ENCODE results near the gene SLC22A12.
"Not testable (repeated sequence)": the region's sequence is repeated elsewhere in the genome, so short reads cannot be mapped to it uniquely, and the experiment has no call there.

Gene SLC22A12

DNA sequence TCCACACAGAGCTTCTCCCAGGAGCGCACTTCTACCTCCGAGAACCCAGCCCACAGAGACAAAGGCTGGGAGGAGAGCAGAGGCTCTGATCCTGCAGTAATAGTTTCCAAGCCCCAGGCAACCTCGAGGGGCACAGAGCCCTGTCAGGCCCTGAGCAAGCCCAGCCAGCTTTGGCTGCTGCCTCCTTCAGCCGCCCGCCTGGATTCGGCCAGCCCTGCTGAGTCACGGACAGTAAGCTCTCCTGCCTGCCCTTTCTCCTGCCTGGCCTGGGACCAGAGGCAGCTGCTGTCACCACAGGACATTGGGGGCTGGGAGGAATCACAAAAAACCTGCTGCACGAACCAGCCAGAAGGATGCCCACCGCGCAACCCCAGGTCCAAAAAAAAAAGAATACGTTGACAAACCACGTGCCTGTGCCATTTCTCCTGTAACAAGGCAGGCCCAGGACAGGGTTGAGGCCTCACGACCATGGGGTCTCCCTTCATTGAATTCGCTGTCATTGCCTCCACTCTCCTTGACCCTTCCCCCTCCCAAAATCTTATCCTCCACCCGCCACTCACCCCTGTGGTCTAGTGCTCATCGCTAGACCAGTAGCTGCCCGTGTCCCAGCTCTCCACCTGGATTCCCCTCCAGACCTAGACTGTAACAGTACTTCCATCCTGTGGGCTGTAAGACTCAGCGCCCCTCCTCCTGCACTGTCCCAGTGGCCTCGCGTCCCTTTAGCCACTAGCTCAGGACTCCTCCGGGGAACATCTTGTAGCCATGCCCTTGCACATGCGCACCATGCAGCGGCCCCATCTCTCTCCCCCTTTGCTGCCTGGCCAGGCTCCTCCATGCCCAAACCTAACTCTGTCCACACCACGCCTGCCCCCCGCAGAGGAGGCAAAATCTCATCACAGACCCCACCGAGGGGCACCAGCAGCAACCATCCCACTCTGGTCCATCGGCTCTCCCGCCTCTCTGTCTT lies 7.4 kb upstream of the SLC22A12 start:
- no peak for DNase-seq (ENCODE audit: low read depth in 1 of 2, low spot score in 1 of 2)

DNA sequence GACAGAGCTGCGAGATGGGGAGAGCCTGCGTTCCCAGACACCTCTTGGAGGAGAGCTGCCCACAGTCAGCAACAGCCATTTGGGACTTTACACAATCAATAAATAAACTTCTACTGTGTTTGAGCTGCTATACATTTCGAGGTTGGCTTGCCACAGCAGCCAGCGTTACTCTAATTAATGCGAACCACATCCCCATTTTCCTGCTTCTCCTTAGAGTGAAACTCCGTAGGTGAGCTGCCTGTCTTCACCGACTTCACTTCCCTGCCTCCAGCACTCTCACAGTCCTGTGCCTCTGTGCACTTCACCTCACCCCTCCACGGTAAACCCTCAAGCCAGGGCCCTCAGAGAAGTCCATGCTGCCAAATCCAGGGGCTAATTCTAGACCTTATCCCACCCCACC lies 5.9 kb upstream of the SLC22A12 start:
- DNase-seq (ENCODE audit: low read depth in 1 of 2, low spot score in 1 of 2): no peak

DNA sequence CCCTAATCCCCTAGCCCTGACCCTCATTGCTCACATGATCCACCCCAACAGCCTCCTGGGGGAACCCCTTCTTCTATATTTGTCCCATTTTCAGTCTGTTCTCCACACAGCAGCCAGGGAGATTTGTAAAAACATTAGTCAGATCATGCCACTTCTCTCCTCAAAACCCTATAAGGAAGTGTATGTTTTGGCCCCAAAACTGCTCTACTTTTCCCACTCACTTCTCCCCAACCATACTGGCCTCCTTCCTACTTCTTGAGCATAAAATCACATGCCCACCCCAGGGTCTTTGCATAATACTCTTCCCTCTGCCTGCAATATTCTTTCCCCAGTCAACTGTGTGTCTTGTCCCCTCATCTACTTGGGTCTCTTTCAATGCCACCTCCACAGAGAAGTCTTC lies 4.7 kb upstream of the SLC22A12 start:
- DNase-seq (ENCODE audit: low read depth in 1 of 2, low spot score in 1 of 2): no peak

DNA sequence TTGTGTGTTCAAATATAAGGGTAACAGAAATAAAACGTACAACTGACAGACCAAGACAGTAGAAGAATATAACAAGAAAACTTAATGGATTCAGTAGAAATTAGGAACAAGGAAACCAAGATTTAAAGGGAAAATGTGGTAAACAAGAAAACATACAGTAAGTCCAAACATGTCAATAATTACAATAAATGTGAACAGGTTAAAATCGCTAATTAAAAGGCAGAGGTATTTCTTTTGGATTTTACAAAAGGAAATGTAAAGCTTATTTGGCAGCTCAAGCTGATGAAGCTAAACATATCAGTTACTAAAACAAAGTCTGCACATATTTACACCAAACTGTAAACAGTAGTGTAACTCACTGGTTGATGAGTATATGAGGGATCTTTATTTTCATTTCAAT lies 2.3 kb upstream of the SLC22A12 start:
- no peak for DNase-seq (ENCODE audit: low read depth in 1 of 2, low spot score in 1 of 2)

DNA sequence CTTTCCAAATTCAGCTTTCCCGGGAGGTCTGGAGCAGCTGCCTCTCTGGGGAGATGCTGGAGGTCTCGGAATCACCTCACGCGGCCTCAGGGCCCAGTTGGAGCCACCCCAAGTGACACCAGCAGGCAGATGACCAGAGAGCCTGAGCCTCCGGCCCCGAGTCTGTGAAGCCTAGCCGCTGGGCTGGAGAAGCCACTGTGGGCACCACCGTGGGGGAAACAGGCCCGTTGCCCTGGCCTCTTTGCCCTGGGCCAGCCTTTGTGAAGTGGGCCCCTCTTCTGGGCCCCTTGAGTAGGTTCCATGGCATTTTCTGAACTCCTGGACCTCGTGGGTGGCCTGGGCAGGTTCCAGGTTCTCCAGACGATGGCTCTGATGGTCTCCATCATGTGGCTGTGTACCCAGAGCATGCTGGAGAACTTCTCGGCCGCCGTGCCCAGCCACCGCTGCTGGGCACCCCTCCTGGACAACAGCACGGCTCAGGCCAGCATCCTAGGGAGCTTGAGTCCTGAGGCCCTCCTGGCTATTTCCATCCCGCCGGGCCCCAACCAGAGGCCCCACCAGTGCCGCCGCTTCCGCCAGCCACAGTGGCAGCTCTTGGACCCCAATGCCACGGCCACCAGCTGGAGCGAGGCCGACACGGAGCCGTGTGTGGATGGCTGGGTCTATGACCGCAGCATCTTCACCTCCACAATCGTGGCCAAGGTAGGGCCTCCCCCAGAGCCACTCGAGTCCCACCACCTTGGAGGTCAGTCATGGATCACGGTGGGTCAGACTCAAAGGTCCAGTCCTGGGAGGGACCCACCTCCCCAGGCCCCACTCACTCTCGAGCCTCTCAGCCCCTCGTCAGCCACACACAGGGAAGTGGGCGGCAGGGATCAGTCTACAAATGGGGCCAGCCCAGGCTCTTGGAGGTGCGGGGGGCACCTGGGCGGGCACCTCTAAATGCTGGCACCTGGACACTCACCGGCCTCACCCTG lies 525 bp downstream of the SLC22A12 start:
- DNase-seq (ENCODE audit: low read depth in 1 of 2, low spot score in 1 of 2): no peak

DNA sequence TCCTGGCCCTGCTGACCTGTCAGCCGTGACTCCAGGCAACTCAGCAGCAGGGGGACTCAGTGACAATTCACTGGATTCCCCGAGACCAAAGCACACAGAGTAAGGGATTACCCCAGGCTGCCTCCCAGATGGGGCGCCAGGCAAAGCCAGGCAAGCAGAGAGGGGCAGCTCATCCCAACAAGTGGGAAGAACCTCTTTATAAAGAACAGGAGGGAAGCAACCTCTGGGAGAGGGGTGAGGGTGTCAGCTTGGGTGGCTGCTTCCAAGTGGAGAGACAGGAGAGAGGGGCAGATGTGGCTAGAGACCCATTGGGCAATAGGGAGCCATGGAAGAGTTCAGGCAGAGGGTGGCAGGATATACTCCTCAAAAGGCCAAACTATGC lies 1.2 kb downstream of the SLC22A12 start:
- DNase-seq (ENCODE audit: low read depth in 1 of 2, low spot score in 1 of 2): no peak

DNA sequence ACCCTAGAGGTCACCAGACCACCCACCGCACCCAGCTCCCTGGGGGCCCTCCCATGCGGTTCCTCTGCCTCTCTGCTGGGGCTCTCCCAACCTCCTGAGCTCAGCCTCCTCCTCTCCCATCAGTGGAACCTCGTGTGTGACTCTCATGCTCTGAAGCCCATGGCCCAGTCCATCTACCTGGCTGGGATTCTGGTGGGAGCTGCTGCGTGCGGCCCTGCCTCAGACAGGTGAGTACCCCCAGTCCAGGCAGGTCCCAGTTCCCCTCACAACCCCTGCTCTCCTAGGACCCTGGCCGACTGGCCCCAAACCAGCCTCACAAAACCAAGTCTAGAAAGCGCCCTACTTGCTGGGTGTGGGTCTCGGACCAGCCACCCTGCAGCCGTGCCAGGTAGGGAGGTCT lies 1.6 kb downstream of the SLC22A12 start:
- no peak for DNase-seq (ENCODE audit: low read depth in 1 of 2, low spot score in 1 of 2)

DNA sequence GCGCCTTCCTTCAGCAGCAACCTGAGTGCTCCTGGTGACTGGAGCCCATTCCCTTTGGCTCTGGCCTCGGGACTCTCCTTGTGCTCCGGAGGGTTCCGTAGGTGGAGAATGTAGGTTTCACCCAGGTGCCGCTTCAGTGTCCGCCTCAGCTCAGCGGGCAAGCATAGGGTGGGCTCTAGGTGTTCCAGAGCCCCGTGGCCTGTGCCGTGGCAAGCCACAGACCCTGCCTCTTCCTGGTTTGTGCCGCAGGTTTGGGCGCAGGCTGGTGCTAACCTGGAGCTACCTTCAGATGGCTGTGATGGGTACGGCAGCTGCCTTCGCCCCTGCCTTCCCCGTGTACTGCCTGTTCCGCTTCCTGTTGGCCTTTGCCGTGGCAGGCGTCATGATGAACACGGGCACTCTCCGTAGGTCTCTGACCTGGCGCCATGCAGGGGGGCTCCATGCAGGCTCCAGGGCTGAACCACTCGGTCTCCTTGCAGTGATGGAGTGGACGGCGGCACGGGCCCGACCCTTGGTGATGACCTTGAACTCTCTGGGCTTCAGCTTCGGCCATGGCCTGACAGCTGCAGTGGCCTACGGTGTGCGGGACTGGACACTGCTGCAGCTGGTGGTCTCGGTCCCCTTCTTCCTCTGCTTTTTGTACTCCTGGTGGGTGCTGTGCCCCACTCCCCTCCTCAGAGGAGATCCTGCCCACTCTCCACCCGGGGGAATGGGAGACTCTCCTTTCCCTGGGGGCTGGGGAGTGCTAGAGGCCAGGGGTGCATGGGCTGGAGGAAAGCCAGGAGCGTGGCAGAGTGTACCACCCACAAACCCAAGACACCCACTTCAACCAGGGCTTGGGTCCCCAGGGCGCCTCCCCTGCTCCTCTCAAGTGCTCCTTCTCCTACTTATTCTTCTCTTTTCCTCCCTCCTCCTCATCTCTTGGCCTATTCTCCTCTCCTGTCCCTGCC lies 2.4 kb downstream of the SLC22A12 start:
- no peak for DNase-seq (ENCODE audit: low read depth in 1 of 2, low spot score in 1 of 2)

DNA sequence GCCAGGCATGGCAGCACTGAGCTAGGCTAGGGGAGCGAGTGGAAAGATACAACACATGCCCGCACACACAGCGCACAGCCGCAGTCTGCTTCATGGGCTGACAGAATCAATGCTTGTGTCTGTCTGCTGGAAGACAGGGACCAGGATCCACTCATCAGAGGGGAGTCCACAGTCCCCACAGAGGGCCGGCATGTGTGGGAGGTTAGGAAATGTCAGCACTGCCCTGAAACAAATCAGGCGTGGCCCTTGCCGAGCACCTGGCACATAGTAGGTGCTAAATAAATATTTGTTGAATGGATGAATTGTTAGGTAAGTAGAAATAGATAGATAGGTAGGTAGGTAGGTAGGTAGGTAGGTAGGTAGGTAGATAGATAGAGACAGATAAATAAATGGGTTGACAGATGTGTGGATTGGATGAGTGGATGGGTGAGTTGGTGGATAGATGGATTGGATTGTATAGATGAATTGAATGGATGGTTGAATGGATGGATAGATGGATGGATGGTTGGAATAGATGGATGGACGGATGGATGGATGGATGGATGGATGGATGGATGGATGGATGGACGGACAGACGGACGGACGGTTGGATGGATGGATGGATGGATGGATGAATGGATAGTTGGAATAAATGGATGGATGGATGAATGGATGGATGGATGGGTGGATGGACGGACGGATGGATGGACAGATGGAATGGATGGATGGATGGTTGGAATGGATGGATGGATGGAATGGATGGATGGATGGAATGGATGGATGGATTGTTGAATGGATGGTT lies 3.3 kb downstream of the SLC22A12 start:
- DNase-seq (ENCODE audit: low read depth in 1 of 2, low spot score in 1 of 2): no peak

DNA sequence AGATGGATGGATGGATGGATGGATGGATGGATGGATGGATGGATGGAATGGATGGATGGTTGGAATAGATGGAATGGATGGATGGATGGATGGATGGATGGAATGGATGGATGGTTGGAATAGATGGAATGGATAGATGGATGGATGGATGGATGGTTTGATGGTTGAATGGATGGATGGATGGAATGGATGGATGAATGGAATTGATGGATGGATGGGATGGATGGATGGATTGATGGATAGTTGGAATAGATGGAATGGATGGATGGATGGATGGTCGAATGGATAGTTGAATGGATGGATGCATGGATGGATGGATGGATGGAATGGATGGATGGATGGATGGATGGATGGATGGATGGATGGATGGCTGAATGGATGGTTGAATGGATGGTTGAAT lies 4.9 kb downstream of the SLC22A12 start:
- DNase-seq (ENCODE audit: low read depth in 1 of 2, low spot score in 1 of 2): not testable (repeated sequence)

DNA sequence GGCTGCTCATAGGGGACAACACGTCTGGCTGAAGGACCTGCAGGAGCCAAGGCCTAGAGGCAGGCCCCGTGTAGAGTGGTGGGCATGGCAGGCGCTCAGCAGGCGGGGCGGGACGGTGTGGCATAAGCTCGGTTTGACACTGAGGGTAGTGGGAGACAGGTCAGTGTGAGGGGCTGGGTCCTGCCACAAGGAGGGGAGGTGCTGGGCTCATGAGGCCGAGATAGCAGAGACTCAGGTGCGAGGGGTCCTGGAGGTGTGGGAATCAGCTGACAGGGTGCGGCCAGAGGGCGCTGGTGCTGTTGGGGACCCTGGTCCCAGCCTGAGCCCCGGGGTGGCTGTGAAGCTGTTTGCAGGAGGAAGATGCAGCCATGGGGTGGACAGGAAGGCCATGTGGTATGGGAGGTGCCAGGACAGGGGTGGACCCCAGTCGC lies 6.7 kb downstream of the SLC22A12 start:
- DNase-seq (ENCODE audit: low read depth in 1 of 2, low spot score in 1 of 2): no peak

DNA sequence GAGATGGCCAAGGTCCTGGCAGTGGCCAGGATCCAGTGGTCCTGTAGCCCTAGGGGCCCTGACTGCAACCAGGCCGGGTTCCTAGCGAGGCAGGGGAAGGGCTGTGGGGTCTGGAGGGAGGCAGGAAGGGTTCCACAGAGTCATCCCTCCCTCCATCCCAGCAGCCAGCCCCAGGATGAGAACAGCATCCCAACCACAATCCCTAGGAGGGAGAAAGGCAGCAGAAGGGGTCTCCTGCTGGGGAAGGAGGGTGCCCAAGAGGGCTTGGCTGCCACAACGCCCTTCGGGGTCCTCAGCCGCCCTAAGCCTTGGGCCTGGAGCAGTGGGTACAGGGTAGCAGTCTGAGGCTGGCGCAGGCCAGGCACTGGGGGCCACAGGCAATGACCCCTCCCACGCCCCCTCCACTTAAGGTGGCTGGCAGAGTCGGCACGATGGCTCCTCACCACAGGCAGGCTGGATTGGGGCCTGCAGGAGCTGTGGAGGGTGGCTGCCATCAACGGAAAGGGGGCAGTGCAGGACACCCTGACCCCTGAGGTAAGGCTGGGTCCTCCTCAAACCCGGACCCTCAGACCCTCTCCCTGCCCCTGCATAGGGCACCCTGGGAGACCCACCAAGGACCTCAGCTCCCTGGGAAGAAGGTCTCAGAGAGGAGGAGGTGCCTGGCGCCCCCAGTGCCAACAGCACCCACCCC lies 7.2 kb downstream of the SLC22A12 start:
- DNase-seq (ENCODE audit: low read depth in 1 of 2, low spot score in 1 of 2): no peak

DNA sequence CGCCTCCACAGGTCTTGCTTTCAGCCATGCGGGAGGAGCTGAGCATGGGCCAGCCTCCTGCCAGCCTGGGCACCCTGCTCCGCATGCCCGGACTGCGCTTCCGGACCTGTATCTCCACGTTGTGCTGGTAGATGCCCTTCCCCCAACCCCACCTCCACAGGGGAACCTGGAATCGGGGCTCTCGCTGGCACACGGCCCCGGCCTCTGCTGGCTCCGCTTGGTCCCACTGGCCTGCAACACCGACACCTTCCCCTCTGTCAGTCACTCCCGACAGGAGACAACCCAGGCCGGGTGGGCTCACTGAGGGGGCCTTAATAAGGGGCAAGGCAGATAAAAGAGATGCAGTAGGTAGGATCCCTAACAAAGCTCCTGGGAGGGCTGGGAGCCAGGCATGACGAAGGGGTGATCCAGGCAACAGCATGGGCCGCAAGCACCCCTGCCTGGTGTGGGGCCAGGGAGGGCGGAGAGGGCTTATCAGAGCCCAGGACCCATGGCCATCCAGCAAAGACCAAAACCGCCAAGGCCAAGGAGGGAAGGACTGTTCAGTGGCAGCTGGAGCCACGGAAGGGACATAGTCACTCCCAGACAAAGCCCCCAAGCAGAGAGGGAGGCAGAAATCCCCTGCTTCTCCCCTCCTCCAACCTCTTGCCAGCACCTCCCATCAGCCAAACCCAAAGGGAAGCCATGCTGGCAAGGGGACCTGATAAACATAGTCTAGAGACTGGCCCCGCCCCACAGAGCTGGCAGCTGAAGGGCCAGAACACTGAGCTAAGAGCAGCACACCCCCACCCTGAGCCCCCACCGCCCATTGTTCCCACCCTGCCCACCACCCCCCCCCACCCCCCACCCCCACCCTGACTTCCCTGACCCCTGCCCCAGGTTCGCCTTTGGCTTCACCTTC lies 8.0 kb downstream of the SLC22A12 start:
- DNase-seq (ENCODE audit: low read depth in 1 of 2, low spot score in 1 of 2): no peak

DNA sequence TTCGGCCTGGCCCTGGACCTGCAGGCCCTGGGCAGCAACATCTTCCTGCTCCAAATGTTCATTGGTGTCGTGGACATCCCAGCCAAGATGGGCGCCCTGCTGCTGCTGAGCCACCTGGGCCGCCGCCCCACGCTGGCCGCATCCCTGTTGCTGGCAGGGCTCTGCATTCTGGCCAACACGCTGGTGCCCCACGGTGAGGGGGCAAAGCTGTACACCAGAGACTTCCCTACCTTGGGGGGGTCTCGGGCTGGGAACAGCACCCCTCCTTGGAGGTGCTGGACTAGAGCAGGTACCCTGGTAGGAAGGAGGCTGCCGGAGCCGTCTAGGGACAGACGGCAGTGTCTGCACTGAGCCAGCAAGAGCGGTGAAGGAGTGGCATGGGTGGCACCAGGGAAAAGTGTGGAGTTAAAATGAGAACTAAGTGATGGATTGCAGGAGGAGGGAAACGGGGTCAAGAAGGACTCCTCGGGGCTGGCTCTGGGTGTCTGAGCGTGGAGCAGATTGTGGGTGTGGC lies 8.7 kb downstream of the SLC22A12 start:
- no peak for DNase-seq (ENCODE audit: low read depth in 1 of 2, low spot score in 1 of 2)

DNA sequence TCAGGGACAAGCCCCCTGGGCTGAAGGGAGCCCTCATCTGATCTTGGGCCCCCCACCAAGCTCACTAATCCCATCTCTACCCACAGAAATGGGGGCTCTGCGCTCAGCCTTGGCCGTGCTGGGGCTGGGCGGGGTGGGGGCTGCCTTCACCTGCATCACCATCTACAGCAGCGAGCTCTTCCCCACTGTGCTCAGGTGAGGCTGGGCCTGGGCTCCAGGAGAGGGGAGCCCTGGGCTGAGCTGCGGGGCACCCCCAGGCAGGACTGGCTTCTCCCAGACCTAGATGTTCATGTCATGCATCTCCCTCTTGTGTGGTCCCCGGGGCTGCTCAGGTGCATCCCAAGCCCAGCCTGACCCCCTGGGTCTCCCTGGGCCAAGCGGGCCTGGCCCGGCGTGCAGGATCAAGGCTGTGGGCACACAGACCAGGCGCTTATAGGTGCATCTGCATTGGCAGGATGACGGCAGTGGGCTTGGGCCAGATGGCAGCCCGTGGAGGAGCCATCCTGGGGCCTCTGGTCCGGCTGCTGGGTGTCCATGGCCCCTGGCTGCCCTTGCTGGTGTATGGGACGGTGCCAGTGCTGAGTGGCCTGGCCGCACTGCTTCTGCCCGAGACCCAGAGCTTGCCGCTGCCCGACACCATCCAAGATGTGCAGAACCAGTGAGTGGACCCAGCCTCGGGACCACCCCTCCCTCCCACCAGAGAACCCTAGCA lies 9.4 kb downstream of the SLC22A12 start:
- DNase-seq (ENCODE audit: low read depth in 1 of 2, low spot score in 1 of 2): no peak

DNA sequence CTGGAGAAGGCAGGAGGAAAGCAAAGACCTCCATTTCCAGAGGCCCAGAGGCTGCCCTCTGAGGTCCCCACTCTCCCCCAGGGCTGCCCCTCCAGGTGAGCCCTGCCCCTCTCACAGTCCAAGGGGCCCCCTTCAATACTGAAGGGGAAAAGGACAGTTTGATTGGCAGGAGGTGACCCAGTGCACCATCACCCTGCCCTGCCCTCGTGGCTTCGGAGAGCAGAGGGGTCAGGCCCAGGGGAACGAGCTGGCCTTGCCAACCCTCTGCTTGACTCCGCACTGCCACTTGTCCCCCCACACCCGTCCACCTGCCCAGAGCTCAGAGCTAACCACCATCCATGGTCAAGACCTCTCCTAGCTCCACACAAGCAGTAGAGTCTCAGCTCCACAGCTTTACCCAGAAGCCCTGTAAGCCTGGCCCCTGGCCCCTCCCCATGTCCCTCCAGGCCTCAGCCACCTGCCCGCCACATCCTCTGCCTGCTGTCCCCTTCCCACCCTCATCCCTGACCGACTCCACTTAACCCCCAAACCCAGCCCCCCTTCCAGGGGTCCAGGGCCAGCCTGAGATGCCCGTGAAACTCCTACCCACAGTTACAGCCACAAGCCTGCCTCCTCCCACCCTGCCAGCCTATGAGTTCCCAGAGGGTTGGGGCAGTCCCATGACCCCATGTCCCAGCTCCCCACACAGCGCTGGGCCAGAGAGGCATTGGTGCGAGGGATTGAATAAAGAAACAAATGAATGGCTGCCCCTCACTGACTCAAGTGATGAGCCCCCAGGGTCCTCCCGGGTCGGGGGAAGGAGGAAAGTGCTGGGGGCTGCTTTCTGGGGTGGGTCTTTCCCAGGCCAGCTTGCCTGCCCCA lies 10.8 kb downstream of the SLC22A12 start:
- DNase-seq (ENCODE audit: low read depth in 1 of 2, low spot score in 1 of 2): no peak

Data from activated CD4-positive, alpha-beta T cell treated with anti-CD3 and anti-CD28 coated beads, Interleukin-2, amount 50 U/mL, for 24 hours (primary cell).